ENCODE measurements around the gene CD27. TPM values are rescaled to one million over a fixed set of nuclear protein-coding genes. Genes with fewer than 3 reads are reported as not detected.

CD27 gene
- total and polyA plus RNA-seq, 2 of the 13 experiments (the other 11 are each of a cell fraction or from before 2014, with no cell fraction given) = 0.12 TPM; not detected in 1

DNA sequence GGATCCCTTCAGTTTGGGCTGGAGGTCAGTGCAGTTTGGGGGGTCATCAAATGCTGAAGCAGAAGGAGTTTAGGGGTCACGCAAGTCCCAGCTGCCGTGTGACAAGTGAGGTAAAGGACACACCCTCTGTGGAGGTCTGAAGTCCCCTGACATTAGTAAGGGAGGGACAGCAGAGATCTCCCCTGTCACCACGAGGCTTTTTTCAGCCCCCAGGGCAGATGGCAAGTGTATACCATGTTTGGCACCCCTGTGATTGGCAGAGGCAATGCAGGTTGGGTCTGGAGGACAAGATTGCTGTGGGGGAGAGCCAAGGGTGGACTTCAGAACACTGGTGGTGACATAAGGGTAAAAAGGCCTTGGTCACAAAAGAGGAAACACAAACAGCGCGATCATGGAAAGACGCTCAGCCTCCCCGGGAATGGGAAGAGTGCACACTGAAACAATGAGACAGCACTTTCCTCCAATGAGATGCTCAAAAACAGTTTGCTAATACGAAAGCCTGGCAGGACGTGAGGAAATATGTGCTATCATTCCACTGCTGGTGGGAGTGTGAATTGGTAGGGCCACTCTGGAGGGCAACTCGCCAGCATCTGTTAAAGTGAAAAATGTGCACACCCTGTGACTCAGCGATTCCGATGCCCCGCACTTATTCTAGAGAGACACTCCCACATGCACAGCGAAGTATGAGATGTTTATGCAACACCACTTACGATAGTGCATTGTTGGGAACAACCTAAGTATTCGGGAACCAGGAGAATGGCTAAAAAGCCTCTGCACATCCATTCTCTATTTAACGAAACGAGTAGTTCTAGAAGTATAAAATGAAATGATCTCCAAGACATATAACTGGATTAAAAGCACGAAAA lies 14.4 kb upstream of the CD27 start (continued):
- peak; percentile 33 for TF ChIP-seq SALL1 (CRISPR knock-in tag; IDR thresholded peaks at IDR 0.05)
- TF ChIP-seq DPF2 (CRISPR knock-in tag; IDR thresholded peaks at IDR 0.05; ENCODE audit: borderline replicate concordance, low read depth) = no peak
- peak; percentile 50 to 89 for TF ChIP-seq MAFK (conservative IDR thresholded peaks at IDR 0.05 in 1 of 2, IDR thresholded peaks at IDR 0.05 in 1 of 2; ENCODE audit: low read length in 2 of 2)
- TF ChIP-seq ZNF816 (CRISPR knock-in tag; IDR thresholded peaks at IDR 0.05; ENCODE audit: borderline replicate concordance) = no peak
- TF ChIP-seq IRF2 (CRISPR knock-in tag; IDR thresholded peaks at IDR 0.05) = peak; percentile 14; the same call in 1 of the 2 replicates
- TF ChIP-seq, protein P1, sequence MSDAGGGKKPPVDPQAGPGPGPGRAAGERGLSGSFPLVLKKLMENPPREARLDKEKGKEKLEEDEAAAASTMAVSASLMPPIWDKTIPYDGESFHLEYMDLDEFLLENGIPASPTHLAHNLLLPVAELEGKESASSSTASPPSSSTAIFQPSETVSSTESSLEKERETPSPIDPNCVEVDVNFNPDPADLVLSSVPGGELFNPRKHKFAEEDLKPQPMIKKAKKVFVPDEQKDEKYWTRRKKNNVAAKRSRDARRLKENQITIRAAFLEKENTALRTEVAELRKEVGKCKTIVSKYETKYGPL (CRISPR knock-in tag; IDR thresholded peaks at IDR 0.05) = 0 out of 2 replicates have a peak, but pooled peaks have one; percentile 40
- no peak for TF ChIP-seq ZNF572 (CRISPR knock-in tag; IDR thresholded peaks at IDR 0.05)
- TF ChIP-seq KAT2B (IDR thresholded peaks at IDR 0.05; ENCODE audit: borderline replicate concordance, low read depth, low read length) = no peak
- TF ChIP-seq MAFF (IDR thresholded peaks at IDR 0.05; ENCODE audit: low read depth, low read length) = peak; percentile 75
- TF ChIP-seq SOX5 (CRISPR knock-in tag; IDR thresholded peaks at IDR 0.05; ENCODE audit: borderline replicate concordance) = 0 out of 2 replicates have a peak, but pooled peaks have one; percentile 12
- TF ChIP-seq, protein P2, sequence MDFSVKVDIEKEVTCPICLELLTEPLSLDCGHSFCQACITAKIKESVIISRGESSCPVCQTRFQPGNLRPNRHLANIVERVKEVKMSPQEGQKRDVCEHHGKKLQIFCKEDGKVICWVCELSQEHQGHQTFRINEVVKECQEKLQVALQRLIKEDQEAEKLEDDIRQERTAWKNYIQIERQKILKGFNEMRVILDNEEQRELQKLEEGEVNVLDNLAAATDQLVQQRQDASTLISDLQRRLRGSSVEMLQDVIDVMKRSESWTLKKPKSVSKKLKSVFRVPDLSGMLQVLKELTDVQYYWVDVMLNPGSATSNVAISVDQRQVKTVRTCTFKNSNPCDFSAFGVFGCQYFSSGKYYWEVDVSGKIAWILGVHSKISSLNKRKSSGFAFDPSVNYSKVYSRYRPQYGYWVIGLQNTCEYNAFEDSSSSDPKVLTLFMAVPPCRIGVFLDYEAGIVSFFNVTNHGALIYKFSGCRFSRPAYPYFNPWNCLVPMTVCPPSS (IDR thresholded peaks at IDR 0.05) = no peak
- no peak for TF ChIP-seq TCF7 (IDR thresholded peaks at IDR 0.05; ENCODE audit: low read depth)
- TF ChIP-seq ZMYM3 (CRISPR knock-in tag; IDR thresholded peaks at IDR 0.05) = no peak
- TF ChIP-seq SAP130 (CRISPR knock-in tag; IDR thresholded peaks at IDR 0.05; ENCODE audit: low read depth) = peak; percentile 83
- TF ChIP-seq KMT2A (CRISPR knock-in tag; IDR thresholded peaks at IDR 0.05) = no peak
- TF ChIP-seq SRSF4 (IDR thresholded peaks at IDR 0.05; ENCODE audit: low read depth, low read length, poor library complexity, severe bottlenecking) = no peak
- peak; percentile 23; the same call in 1 of the 2 replicates for TF ChIP-seq FOXA3 (CRISPR knock-in tag; IDR thresholded peaks at IDR 0.05)
- no peak for TF ChIP-seq SMARCE1 (IDR thresholded peaks at IDR 0.05; ENCODE audit: borderline replicate concordance)
- no peak for TF ChIP-seq IKZF1 (IDR thresholded peaks at IDR 0.05)
- TF ChIP-seq ZNF296 (CRISPR knock-in tag; conservative IDR thresholded peaks at IDR 0.05) = no peak
- TF ChIP-seq TBX3 (IDR thresholded peaks at IDR 0.05; ENCODE audit: borderline replicate concordance) = no peak
- TF ChIP-seq SALL2 (CRISPR knock-in tag; IDR thresholded peaks at IDR 0.05) = no peak
- TF ChIP-seq, protein P3, sequence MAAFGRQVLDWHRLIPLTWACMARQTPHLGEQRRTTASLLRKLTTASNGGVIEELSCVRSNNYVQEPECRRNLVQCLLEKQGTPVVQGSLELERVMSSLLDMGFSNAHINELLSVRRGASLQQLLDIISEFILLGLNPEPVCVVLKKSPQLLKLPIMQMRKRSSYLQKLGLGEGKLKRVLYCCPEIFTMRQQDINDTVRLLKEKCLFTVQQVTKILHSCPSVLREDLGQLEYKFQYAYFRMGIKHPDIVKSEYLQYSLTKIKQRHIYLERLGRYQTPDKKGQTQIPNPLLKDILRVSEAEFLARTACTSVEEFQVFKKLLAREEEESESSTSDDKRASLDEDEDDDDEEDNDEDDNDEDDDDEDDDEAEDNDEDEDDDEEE (CRISPR knock-in tag; IDR thresholded peaks at IDR 0.05) = no peak
- no peak for TF ChIP-seq ZNF20 (CRISPR knock-in tag; IDR thresholded peaks at IDR 0.05)
- TF ChIP-seq, protein P4, sequence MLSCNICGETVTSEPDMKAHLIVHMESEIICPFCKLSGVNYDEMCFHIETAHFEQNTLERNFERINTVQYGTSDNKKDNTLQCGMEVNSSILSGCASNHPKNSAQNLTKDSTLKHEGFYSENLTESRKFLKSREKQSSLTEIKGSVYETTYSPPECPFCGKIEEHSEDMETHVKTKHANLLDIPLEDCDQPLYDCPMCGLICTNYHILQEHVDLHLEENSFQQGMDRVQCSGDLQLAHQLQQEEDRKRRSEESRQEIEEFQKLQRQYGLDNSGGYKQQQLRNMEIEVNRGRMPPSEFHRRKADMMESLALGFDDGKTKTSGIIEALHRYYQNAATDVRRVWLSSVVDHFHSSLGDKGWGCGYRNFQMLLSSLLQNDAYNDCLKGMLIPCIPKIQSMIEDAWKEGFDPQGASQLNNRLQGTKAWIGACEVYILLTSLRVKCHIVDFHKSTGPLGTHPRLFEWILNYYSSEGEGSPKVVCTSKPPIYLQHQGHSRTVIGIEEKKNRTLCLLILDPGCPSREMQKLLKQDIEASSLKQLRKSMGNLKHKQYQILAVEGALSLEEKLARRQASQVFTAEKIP (CRISPR knock-in tag; IDR thresholded peaks at IDR 0.05; ENCODE audit: borderline replicate concordance) = no peak
- peak; percentile 95 for TF ChIP-seq MAFG (CRISPR knock-in tag; IDR thresholded peaks at IDR 0.05)
- no peak for TF ChIP-seq NFE2L1 (CRISPR knock-in tag; IDR thresholded peaks at IDR 0.05; ENCODE audit: borderline replicate concordance)
- TF ChIP-seq ZBTB7A (CRISPR knock-in tag; IDR thresholded peaks at IDR 0.05) = no peak
